Measurements from ENCODE around the gene ARHGAP24.

DNA sequence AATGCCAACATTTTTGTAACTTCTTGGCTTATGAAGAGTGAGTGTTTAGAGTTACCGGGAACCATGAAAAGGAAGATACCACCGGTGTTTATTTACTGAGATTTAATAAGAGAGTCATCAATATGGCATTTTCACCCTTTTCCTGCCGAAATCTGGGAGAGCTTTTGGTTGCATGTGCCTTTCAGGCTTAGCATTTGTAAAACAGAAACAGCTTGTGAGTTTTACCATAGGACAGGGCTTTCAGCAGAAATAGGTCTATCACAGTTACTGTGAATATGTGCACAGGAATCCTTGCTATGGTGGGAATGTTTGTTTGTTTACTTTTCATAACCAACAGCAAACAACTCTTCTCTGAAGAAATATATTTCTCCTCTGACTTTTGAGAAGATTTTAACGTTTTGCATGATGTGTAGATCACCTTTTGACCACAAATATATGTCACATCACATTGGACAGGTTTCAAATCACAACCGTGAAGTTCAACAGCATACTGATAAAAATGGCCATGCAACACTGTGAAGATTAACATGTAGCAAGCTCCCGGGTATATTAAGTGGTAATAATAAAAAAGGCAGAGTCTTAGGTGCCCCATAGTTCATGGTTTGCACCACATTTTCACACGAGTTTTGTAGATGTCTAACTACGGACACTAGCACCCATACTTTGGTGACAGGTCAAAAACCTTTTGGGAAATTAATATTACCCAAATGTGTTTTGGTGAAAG, 21.3 kb downstream of the ARHGAP24 start:
- TF ChIP-seq, protein P1, sequence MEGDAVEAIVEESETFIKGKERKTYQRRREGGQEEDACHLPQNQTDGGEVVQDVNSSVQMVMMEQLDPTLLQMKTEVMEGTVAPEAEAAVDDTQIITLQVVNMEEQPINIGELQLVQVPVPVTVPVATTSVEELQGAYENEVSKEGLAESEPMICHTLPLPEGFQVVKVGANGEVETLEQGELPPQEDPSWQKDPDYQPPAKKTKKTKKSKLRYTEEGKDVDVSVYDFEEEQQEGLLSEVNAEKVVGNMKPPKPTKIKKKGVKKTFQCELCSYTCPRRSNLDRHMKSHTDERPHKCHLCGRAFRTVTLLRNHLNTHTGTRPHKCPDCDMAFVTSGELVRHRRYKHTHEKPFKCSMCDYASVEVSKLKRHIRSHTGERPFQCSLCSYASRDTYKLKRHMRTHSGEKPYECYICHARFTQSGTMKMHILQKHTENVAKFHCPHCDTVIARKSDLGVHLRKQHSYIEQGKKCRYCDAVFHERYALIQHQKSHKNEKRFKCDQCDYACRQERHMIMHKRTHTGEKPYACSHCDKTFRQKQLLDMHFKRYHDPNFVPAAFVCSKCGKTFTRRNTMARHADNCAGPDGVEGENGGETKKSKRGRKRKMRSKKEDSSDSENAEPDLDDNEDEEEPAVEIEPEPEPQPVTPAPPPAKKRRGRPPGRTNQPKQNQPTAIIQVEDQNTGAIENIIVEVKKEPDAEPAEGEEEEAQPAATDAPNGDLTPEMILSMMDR (IDR thresholded peaks at IDR 0.05), result no peak
- TF ChIP-seq POLR2A (IDR thresholded peaks at IDR 0.05) (no peak), POLR2AphosphoS5 (IDR thresholded peaks at IDR 0.05) (no peak)
